GM21526 (cell line): ENCODE measurements around the gene CEP68.
"Not testable (repeated sequence)": the region's sequence is repeated elsewhere in the genome, so short reads cannot be mapped to it uniquely, and the experiment has no call there.

Experiments used
- ATAC-seq: cut with Tn5 transposase; IDR thresholded peaks from one replicate; pipeline ENCODE4 v1.9.1; 2021; ENCODE audit warnings: moderate library complexity; ENCODE audit not compliant: unreplicated experiment, low FRiP score

CEP68 gene, protein sequence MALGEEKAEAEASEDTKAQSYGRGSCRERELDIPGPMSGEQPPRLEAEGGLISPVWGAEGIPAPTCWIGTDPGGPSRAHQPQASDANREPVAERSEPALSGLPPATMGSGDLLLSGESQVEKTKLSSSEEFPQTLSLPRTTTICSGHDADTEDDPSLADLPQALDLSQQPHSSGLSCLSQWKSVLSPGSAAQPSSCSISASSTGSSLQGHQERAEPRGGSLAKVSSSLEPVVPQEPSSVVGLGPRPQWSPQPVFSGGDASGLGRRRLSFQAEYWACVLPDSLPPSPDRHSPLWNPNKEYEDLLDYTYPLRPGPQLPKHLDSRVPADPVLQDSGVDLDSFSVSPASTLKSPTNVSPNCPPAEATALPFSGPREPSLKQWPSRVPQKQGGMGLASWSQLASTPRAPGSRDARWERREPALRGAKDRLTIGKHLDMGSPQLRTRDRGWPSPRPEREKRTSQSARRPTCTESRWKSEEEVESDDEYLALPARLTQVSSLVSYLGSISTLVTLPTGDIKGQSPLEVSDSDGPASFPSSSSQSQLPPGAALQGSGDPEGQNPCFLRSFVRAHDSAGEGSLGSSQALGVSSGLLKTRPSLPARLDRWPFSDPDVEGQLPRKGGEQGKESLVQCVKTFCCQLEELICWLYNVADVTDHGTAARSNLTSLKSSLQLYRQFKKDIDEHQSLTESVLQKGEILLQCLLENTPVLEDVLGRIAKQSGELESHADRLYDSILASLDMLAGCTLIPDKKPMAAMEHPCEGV

DNA sequence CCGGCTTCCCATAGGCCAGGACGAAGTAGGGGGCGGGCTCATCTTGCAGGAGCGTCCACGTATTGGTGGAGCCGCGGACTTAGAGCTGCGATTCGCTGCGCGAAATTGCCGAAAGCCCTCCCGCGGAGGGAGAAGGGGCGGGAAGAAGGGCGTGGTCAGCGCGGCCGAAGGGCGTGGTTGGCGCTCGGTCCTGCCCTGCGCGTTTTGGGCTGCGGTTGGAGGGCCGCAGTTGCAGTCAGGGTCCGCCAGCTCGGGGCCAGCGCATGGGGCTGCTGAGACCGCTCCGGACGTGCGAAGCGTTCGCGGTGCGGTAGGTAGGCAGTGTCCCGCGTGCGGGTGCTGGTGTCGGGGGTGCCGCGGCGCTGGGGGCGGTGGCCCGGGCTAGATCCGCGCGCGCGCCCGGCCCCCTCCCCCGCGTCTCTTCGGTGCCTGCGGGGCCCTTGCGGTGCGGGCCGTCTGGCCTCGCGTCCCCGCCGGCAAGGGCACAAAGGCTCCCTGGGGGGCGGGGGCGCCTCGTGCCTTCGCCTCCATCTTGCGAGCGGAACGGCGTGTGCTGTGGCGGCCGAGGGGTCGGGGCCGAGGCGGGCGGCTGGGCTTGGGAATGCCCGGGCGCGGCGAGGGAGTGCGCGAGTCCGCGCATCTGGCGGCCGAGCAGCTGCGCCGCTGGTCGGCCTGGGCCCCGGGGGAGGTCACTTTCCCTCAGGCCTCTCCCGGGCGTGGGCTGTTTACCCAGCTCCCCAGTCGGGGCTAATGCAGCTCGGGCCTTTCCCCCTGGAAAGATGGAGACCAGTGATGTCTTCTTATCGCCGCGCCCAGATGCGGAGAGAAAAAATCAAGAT, at the start of gene CEP68:
CEP68 (plus strand) TSS at position 202 of the 839 bp plus-strand sequence. CDS start 13,029 bp downstream, outside the sequence.
- peak; percentile 82 for ATAC-seq

DNA sequence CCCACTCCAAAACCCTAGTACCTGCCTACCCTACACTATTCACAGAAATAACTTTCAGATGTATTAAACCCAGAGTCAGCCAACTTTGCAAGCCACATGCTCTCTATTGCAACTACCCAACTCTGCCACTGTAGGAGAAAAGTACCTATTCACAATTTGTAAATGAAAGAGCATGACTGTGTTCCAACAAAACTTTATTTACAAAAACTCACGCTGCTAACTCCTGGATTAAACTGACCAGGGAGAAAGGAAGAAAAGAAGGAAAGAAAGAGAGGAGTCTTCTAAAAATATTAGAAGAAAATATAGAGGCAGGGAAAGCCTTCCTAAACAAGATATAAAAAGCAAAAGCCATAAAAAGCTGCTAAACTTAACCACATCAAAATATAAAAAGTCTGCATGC, 42.4 kb upstream of the CEP68 start:
- ATAC-seq, result no peak

DNA sequence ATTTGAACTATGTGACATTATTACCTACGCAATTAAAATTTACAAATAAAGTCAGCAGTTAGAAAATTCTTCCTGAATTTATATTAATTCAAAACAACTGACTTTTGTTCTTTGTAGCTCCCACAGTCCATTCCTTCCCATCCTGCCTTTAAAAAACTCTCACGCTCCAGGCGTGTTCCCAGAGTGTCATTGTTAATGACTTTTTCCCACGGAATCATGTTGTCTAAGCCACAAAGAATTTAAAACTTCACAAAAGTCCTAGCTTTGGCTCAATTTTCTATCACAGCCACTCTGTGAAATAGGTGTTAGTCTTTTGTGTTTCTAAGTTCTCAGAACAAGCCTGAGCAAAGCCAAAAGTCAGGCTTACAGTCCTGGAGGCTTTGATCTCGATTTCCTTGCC, 40.5 kb upstream of the CEP68 start:
- ATAC-seq, result no peak

DNA sequence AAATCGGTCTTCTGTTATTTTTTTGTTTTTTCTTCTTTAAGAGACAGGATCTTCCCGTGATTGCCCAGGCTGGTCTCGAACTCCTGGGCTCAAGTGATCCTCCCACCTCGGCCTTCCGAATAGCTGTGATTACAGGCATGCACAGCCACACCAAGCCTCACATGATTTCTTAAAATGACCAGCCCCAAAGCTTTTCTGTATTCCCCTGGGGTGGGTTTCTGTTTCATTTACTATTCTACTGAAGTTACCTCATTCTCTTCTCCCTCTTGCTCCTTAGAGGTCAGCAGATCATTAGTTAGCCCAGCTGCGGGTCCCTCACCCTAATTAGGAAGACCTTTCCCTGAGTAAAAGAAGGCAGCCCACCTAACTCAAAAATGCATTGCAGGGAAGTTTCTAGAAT, 39.4 kb upstream of the CEP68 start:
- ATAC-seq, result no peak

DNA sequence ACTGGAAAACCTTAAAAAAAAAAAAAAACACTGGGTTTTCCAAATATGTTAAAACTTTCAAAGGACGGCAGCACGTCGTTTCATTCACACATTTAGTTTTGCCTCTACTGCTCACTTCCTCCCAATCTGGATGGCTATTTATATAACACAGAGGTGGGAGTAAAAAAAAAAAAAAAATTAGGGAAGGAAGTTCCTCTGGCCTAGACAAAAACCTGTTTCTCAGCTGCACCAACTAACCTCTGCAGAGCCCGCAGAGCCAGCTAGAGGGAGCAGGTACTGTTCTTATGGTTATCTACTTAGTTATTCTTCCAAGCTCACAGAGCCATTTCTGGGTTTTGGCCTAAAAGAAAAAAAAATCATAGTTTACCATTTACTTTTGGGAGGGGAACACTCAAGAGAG, 38.9 kb upstream of the CEP68 start:
- ATAC-seq, result no peak

DNA sequence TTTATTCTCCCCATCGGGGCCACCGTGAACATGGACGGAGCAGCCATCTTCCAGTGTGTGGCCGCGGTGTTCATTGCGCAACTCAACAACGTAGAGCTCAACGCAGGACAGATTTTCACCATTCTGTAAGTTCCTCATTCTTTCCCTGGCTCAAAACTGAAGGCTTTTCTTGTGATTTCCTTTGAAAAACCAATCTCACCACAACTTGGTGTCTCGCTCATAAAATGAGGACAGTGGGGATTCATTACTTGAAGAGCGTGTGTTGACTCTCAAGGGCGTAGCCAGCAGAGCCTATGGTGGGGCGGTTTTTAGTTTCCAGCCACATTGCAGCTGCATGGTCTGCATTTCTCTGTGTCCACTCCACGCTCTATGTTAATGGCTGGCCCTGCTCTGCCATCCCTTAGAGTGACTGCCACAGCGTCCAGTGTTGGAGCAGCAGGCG, 38.1 kb upstream of the CEP68 start:
- ATAC-seq, result no peak

DNA sequence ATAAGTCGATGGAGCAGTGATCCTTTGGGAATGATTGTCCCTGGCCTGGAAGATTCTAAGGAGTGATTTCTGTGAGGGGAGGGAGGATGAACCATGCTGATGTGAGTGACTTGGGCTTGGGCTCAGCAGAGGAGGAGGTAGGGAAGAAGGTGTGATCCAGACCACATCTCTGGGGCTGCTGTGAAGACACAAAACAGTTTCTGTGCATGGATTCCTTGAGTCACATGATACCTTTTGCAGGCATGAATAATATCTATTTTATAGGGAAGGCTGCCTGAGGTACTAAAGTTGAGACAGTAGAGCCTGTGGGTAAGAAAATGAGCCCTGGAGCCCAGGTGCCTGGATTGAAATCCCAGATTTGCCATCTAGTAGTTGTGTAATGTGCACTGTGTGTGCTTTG, 37.2 kb upstream of the CEP68 start:
- no peak for ATAC-seq

DNA sequence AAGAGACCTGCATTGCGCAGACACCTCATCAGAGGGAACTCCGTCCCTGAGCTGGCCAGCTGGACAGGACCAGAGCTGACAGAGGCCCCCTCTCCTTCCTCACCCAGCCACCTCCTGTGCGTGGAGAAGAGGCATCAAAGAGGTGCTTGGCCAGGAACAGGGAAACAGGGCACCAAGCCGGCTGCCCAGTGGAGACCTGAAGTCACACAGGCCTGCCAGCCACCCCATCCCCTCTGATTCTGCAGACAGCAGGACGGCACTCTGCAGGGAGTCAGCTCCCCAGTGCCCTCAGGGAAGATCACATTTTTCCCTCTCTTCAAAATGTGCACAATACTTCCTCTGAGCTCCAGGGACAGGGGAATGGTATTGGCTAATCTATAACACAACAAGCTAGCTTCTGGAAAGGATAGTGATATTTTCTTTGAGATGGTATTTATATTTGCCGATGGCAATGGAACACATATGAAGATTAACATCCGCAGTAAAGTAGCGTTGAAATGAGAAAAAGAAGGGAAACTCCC, 36.5 kb upstream of the CEP68 start:
- no peak for ATAC-seq

DNA sequence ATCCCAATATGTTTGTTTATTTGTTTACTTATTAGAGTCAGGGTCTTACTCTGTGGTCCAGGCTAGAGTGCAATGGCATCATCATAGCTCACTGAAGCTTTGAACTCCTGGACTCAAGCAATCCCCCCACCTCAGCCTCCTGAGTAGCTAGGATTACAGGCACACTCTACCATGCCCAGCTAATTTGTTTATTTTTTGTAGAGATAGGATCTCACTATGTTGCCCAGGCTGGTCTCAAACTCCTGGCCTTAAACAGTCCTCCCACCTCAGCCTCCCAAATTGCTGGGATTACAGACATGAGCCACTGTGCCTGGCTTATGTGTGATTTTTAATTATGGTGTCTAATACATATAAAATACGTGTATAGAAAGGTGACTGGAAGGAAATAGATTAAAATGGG, 36.0 kb upstream of the CEP68 start:
- not testable (repeated sequence) for ATAC-seq

DNA sequence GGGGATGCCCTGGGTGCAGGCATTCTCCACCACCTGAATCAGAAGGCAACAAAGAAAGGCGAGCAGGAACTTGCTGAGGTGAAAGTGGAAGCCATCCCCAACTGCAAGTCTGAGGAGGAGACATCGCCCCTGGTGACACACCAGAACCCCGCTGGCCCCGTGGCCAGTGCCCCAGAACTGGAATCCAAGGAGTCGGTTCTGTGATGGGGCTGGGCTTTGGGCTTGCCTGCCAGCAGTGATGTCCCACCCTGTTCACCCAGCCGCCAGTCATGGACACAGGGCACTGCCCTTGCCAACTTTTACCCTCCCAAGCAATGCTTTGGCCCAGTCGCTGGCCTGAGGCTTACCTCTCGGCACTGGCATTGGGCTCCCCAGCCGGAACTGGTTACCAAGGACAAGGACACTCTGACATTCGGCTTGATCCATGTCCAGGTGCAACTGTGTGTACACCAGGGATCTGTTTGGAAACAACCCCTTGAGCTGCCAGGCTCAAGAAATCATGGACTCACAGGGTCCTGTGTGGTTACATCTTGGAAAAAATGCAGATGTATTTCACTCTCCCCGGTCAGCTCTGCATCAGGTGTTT, 35.2 kb upstream of the CEP68 start:
- no peak for ATAC-seq

DNA sequence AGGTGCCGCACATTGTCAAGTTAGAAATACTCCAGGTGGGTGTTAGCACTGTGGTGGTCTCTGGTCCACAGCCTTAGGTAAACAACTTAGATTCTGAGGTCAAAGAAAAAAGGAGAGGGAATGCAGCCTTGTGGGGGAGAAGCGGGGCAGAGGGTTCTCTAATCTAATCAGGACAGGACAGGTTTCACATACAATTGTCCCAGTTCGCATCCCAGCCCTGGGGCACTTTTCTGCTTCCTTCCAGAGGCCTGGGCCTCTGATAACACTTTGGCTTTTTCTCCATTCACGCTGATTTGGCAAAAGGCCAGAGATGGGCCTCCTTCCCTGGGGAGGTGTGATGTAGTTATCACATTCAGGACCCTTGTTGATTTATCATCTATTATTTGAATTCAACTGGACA, 34.5 kb upstream of the CEP68 start:
- no peak for ATAC-seq

DNA sequence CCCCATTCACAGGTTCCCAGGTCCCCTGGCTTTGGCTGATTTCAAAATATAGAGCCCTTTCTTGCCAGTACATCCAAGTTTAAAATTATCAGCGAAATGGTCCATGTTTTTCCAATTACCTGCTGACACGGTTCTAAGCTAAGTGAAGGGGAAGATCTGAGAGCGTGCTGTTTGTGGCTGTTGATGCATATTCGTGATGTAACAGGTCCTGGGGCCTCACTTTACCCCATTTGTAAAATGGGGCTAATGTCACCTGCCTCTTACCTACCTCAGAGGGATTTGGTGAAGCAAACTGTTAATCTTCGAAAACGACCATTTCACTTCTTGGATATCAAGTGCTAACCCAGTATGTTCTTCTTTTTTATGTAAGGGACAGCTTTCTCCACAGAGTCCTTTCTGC, 34.0 kb upstream of the CEP68 start:
- ATAC-seq, result no peak

DNA sequence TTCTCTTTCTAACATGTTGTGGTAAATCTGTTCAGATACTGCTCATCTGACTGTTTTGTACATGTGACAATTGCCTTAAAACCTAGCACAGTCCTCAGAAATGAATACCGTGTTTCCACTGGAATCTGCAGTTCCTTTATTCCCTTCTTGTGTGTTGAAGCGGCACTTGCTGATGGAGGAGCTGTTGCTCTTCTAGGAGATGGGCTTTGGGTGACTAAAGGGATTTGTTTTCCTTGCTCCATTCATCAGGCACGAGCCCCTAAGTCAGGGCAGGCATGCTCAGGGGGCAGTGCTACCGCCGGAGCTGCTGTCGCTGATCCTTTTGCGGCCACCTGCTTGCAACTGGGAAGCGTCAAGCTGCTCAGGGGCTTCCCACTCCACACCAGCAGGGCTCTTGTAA, 32.5 kb upstream of the CEP68 start:
- no peak for ATAC-seq

DNA sequence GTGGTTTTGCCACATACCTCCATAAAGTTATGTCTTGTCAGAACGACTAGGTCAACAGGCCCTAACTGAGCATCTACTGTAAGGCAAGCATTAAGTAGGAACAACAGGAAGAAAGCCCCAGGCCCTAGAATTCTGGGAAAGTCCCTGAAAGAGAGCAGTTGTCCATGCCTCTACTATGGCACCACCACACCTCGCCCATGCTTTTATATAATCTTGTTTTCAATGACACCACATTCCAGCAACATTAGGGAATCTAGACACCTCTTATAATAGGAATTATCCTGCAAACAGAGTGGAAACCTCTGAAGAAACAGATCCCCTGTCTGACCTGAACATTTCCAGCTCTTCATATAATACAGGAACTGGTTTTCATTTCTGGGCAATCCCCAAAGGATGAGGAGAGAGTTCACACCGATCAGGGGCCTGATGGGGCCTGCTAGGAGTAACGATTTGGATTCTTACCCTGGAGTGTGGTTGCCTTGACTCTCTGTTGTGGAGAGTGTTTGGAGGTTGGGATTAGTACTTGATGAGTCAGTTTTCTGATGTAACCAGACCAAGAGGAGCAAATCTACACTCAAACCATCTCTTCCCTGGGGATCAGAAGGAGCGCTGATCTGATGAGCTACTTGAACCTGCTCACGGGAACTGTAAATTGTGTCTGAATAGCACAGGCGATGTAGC, 31.9 kb upstream of the CEP68 start:
- ATAC-seq, result no peak

DNA sequence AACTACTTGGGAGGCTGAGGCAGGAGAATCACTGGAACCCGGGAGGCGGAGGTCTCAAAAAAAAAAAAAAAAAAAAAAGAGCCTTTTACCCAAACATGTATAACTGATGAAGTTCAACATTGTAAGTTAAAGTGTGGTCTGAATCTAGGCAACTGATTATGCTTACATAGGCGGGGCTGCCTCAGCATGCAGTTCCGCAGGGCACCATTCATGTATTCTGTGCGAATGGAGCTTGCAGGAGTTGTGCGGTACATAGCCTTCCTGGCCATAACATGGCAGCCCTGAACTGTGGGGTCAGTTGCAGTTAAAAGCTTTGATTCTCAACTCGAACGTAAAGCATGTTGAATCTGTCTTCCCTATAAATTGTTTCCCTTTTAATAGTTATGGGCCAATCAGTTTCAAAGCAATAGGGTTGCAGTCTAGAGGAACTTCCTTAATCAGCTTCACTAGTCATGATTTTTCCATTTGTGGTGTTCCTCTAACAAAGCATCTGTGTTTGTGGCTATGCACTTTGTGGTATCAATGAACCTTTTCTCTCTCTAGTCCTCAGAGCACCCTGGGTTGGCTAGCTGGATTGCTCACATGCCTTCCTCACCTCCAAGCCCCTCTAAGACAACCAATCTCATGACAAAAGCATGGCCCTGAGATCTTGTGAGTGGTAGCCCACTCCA, 30.6 kb upstream of the CEP68 start:
- no peak for ATAC-seq

DNA sequence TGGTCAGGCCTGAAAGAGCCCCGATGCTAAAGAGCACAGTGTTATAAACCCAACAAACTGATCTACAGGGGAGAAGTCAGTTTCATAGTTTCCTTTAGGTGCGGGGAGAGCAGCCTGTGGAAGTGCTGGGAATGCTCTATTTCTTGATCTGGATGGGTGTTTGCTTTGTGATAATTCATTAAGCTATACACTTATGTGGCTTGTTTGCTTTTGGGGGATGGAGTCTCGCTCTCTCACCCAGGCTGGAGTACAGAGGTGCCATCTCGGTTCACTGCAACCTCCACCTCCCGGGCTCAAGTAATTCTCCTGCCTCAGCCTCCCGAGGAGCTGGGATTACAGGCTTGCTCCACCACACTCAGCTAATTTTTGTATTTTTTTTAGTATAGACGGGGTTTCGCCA, 30.1 kb upstream of the CEP68 start:
- ATAC-seq, result no peak

DNA sequence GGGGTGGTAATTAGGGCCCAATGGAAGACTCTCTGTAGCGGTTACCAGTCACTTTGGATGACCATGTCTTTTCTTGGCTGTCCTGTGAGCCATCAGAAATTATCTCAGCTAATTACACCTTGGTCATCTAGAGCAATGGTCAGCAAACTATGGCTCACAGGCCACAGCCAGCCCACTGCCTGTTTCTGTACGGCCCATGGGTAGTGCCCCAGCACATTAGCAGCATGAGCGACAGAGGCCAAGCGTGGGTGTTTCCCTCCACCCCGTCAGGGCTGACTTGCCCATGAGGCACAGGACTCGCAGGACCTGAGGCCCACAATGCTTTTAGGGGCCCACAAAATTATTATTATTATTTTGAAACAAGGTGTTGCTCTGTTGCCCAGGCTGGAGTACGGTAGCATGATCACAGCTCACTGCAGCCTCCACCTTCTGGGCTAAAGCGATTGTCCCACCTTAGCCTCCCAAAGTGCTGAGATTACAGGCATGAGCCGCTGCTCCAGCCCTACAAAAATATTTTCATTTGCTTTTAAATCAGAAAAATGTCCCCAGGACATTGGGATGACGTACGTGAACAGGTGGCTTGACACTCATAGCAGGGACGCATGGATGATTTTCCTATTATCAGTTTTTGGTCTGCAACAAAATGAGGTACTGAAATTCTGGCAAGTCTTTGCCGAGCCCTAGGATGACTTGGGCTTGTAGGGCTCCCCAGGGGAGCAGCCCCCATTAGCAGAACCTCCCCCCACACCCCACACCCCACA, 29.3 kb upstream of the CEP68 start:
- ATAC-seq, result no peak

DNA sequence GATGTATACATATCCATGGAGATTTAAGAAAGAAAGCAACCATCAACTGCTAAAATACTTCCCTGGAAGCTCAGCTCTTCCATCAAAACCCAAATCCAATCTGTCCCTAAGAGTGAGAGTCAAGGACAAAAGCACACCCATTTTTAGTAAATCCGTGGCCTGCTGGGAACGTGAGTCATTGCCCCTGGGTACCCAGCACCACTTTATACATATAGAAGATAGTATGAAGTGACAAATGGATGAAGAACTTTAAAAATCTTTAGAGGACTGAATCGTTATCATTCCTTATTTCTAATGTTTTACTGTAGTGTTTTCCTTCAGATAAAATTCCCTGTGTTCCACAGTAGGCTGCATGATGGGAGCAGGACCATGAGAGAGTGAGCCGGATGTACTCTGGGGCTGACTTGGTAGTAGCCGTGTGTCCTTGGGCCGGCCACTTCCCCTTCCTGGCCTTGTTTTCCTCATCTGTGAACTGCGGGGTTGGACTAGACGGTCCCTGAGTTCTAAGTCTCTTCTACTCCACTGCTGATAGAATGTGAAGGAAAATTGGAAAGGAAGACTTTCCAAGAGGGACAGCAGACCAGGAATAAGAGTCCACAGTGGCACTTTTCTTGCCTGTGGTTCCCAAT, 28.5 kb upstream of the CEP68 start:
- ATAC-seq, result no peak
